H1 (cell line): ENCODE data around the gene PTGER3. TPM values are rescaled to one million over a fixed set of nuclear protein-coding genes. Genes with fewer than 3 reads are reported as not detected.

Experiments used
- CTCF ChIA-PET: fragments of 300-600 bp; sonication (Branson Sonifier 250); formaldehyde crosslinking; loops from one replicate; lab custom pipeline; 2021; ENCODE audit not compliant: partially characterized antibody; lab: Charles Lee
- POLR2A ChIA-PET: fragments of 300-600 bp; sonication (Branson Sonifier 250); formaldehyde crosslinking; loops from one replicate; lab custom pipeline; 2021; ENCODE audit warnings: inconsistent platforms; ENCODE audit not compliant: partially characterized antibody; lab: Charles Lee
- DNase-seq, 2 experiments: peaks; one replicate each; pipeline versions ENCODE4 v3.0.0 to v3.0.0-alpha.2; 2010 to 2022; ENCODE audit warnings: low spot score in 2 of 2, low read depth in 1 of 2, mixed read lengths in 1 of 2
- FAIRE-seq: peaks from 2 replicates; lab custom pipeline; 2011; peaks lifted over from hg19 to GRCh38; lab: Jason Lieb, UNC
- H2AFZ ChIP-seq: 2 replicates; pipeline ENCODE4 v1.8.1; 2012; ENCODE audit warnings: low read length, inconsistent platforms
- H2AK5ac ChIP-seq: 2 replicates; pipeline ENCODE4 v1.6.1; 2013; ENCODE audit warnings: low read depth, low read length
- H2BK120ac ChIP-seq: replicated peaks from 2 replicates; pipeline ENCODE3; 2013; ENCODE audit warnings: low read depth, low read length, inconsistent platforms
- H2BK12ac ChIP-seq: 2 replicates; pipeline ENCODE4 v1.6.1; 2013; ENCODE audit warnings: low read depth, low read length
- H2BK15ac ChIP-seq: 2 replicates; pipeline ENCODE4 v1.6.1; 2013; ENCODE audit warnings: low read length
- H2BK20ac ChIP-seq: 2 replicates; pipeline ENCODE4 v1.6.1; 2013; ENCODE audit warnings: low read length
- H2BK5ac ChIP-seq: 2 replicates; pipeline ENCODE4 v1.6.1; 2013; ENCODE audit warnings: low read depth, low read length
- H3K14ac ChIP-seq: 2 replicates; pipeline ENCODE4 v1.6.1; 2013; ENCODE audit warnings: inconsistent platforms; ENCODE audit not compliant: insufficient read length
- H3K18ac ChIP-seq: 2 replicates; pipeline ENCODE4 v1.6.1; 2013; ENCODE audit warnings: low read length; ENCODE audit errors: extremely low read depth
- H3K23ac ChIP-seq: 2 replicates; pipeline ENCODE4 v1.6.1; 2013; ENCODE audit warnings: inconsistent platforms; ENCODE audit not compliant: insufficient read length
- H3K23me2 ChIP-seq: 2 replicates; pipeline ENCODE4 v1.6.1; 2013; ENCODE audit warnings: low read depth, low read length
- H3K27ac ChIP-seq: 2 replicates; pipeline ENCODE4 v1.6.1; 2011; ENCODE audit warnings: low read depth, low read length, inconsistent platforms
- H3K27me3 ChIP-seq, 4 experiments: replicated peaks in 1 of 4; 1 replicate in 1 of 4; 2 replicates in 3 of 4; pipeline versions ENCODE4 v1.6.1 to v1.8.1; 2011 to 2013; ENCODE audit warnings: low read length in 3 of 4, mild to moderate bottlenecking in 3 of 4, inconsistent platforms in 2 of 4, mixed read lengths in 2 of 4, moderate library complexity in 1 of 4; ENCODE audit not compliant: control insufficient read depth in 3 of 4, insufficient read depth in 3 of 4; ENCODE audit errors: extremely low read depth in 1 of 4
- H3K36me3 ChIP-seq, 4 experiments: 2 replicates each; pipeline versions ENCODE4 v1.6.1 to v1.8.1; 2011 to 2013; ENCODE audit warnings: mild to moderate bottlenecking in 4 of 4, low read length in 3 of 4, moderate library complexity in 2 of 4, control low read depth in 1 of 4, inconsistent platforms in 1 of 4; ENCODE audit not compliant: insufficient read depth in 4 of 4, control insufficient read depth in 2 of 4
- H3K4ac ChIP-seq: replicated peaks from 2 replicates; pipeline ENCODE3; 2013; ENCODE audit warnings: low read length, low read depth, mixed read lengths, inconsistent platforms; ENCODE audit not compliant: insufficient read length
- H3K4me1 ChIP-seq, 4 experiments: replicated peaks in 1 of 4; 1 replicate in 1 of 4; 2 replicates in 3 of 4; pipeline versions ENCODE4 v1.6.1 to v1.8.1; 2011 to 2013; ENCODE audit warnings: low read length in 3 of 4, inconsistent platforms in 2 of 4, mixed read lengths in 1 of 4; ENCODE audit not compliant: insufficient read depth in 4 of 4, control insufficient read depth in 3 of 4
- H3K4me2 ChIP-seq, 2 experiments: 2 replicates each; pipeline versions ENCODE4 v1.6.1 to v1.8.1; 2011 to 2013; ENCODE audit warnings: low read depth in 2 of 2, low read length in 2 of 2, control low read depth in 1 of 2, inconsistent platforms in 1 of 2, mild to moderate bottlenecking in 1 of 2; ENCODE audit not compliant: insufficient read depth in 1 of 2
- H3K4me3 ChIP-seq, 4 experiments: fragments of 200-600, 300-600 bp in 1 of 4; sonication (generic), shearing (Covaris generic), sonication (Bioruptor Twin) in 1 of 4; 2 replicates each; pipeline versions ENCODE4 v1.5.1 to v1.8.1; 2011 to 2016; ENCODE audit warnings: low read length in 4 of 4, low read depth in 3 of 4, control low read depth in 2 of 4, inconsistent platforms in 2 of 4, mild to moderate bottlenecking in 2 of 4, mixed read lengths in 1 of 4, moderate library complexity in 1 of 4; ENCODE audit not compliant: insufficient read depth in 2 of 4; ENCODE audit errors: extremely low read depth in 1 of 4
- H3K56ac ChIP-seq: replicated peaks from 2 replicates; pipeline ENCODE3; 2013; ENCODE audit warnings: low read depth, mild to moderate bottlenecking, mixed read lengths, low read length, inconsistent platforms; ENCODE audit not compliant: insufficient read length
- H3K79me1 ChIP-seq: 2 replicates; pipeline ENCODE4 v1.6.1; 2013; ENCODE audit warnings: low read depth, low read length, control low read depth
- H3K79me2 ChIP-seq, 2 experiments: 2 replicates each; pipeline versions ENCODE4 v1.6.1 to v1.8.1; 2012 to 2013; ENCODE audit warnings: low read length in 2 of 2, mild to moderate bottlenecking in 2 of 2, inconsistent platforms in 1 of 2; ENCODE audit not compliant: insufficient read depth in 2 of 2, control insufficient read depth in 1 of 2
- H3K9ac ChIP-seq, 4 experiments: replicated peaks in 1 of 4; 1 replicate in 1 of 4; 2 replicates in 3 of 4; pipeline versions ENCODE4 v1.6.1 to v1.8.1; 2011 to 2013; ENCODE audit warnings: low read depth in 3 of 4, low read length in 3 of 4, control low read depth in 2 of 4, mild to moderate bottlenecking in 2 of 4, moderate library complexity in 2 of 4, inconsistent platforms in 1 of 4; ENCODE audit errors: extremely low read depth in 1 of 4
- H3K9me3 ChIP-seq, 2 experiments: 2 replicates each; pipeline versions ENCODE4 v1.6.1 to v1.8.1; 2012 to 2013; ENCODE audit warnings: mild to moderate bottlenecking in 2 of 2, moderate library complexity in 2 of 2, control low read depth in 1 of 2, inconsistent platforms in 1 of 2, low read depth in 1 of 2, low read length in 1 of 2, mixed read lengths in 1 of 2; ENCODE audit not compliant: insufficient read depth in 2 of 2
- H4K20me1 ChIP-seq, 2 experiments: replicated peaks in 1 of 2; 2 replicates each; pipeline versions ENCODE3 to v1.8.1; 2011 to 2013; ENCODE audit warnings: inconsistent platforms in 2 of 2, low read length in 2 of 2, mild to moderate bottlenecking in 1 of 2; ENCODE audit not compliant: insufficient read depth in 2 of 2, control insufficient read depth in 1 of 2
- H4K5ac ChIP-seq: 2 replicates; pipeline ENCODE4 v1.6.1; 2013; ENCODE audit warnings: low read length, low read depth, mixed read lengths, inconsistent platforms; ENCODE audit not compliant: insufficient read length
- H4K8ac ChIP-seq: 2 replicates; pipeline ENCODE4 v1.8.0; 2013; ENCODE audit warnings: mild to moderate bottlenecking, moderate library complexity, low read length, inconsistent platforms; ENCODE audit not compliant: insufficient read depth; ENCODE audit errors: extremely low read depth
- H4K91ac ChIP-seq: replicated peaks from 2 replicates; pipeline ENCODE3; 2013; ENCODE audit warnings: low read length, mixed read lengths, inconsistent platforms; ENCODE audit not compliant: insufficient read length
- CHD1 ChIP-seq: IDR thresholded peaks from 2 replicates; pipeline ENCODE4 v1.6.1; 2012; ENCODE audit warnings: low read depth, low read length, improper control_type of control experiment
- EP300 ChIP-seq, 2 experiments: IDR thresholded peaks; 1 replicate in 1 of 2; 2 replicates in 1 of 2; pipeline ENCODE4 v1.6.1; 2011 to 2012; ENCODE audit warnings: low read depth in 2 of 2, low read length in 2 of 2, mild to moderate bottlenecking in 2 of 2, borderline replicate concordance in 1 of 2, inconsistent platforms in 1 of 2, moderate library complexity in 1 of 2
- HDAC2 ChIP-seq, 2 experiments: fragments of 300-600 bp in 1 of 2; sonication (generic) in 1 of 2; IDR thresholded peaks; 2 replicates each; pipeline ENCODE4 v1.6.1; 2011 to 2012; ENCODE audit warnings: low read depth in 2 of 2, low read length in 2 of 2, mild to moderate bottlenecking in 2 of 2, moderate library complexity in 2 of 2, borderline replicate concordance in 1 of 2, inconsistent platforms in 1 of 2
- MAFK ChIP-seq: IDR thresholded peaks from 2 replicates; pipeline ENCODE4 v1.6.1; 2012; ENCODE audit warnings: low read depth, mild to moderate bottlenecking, improper control_type of control experiment, low read length
- NRF1 ChIP-seq: IDR thresholded peaks from 2 replicates; pipeline ENCODE4 v1.6.1; 2011; ENCODE audit warnings: mild to moderate bottlenecking, low read depth, low read length, improper control_type of control experiment
- POU5F1 ChIP-seq: IDR thresholded peaks from 2 replicates; pipeline ENCODE4 v1.6.1; 2011; ENCODE audit warnings: low read depth, mild to moderate bottlenecking, low read length, moderate library complexity
- RAD21 ChIP-seq, 2 experiments: IDR thresholded peaks in 1 of 2; conservative IDR thresholded peaks in 1 of 2; 2 replicates each; pipeline ENCODE4 v1.6.1; 2011; ENCODE audit warnings: low read depth in 2 of 2, low read length in 2 of 2, improper control_type of control experiment in 1 of 2, inconsistent platforms in 1 of 2, mild to moderate bottlenecking in 1 of 2, moderate library complexity in 1 of 2
- RBBP5 ChIP-seq: IDR thresholded peaks from 2 replicates; pipeline ENCODE4 v1.7.1; 2012; ENCODE audit warnings: low read depth, mild to moderate bottlenecking, inconsistent platforms, low read length, moderate library complexity, borderline replicate concordance
- SRF ChIP-seq: IDR thresholded peaks from 2 replicates; pipeline ENCODE4 v1.6.1; 2011; ENCODE audit warnings: mild to moderate bottlenecking, low read depth, low read length, moderate library complexity
- TCF12 ChIP-seq: IDR thresholded peaks from 2 replicates; pipeline ENCODE4 v1.6.1; 2011; ENCODE audit warnings: low read depth, mild to moderate bottlenecking, low read length
- YY1 ChIP-seq: IDR thresholded peaks from 2 replicates; pipeline ENCODE4 v1.6.1; 2011; ENCODE audit warnings: low read depth, mild to moderate bottlenecking, low read length
- WGBS, 2 experiments: shearing (Covaris generic) in 1 of 2; methylation state at CpG; one replicate each; pipeline versions ENCODE4 v1.1.6 to v1.1.7; 2013 to 2015; ENCODE audit warnings: low lambda C conversion rate in 2 of 2, mixed read lengths in 2 of 2, inconsistent platforms in 1 of 2, low coverage in 1 of 2, missing lambda C conversion rate in 1 of 2; ENCODE audit not compliant: insufficient replicate concordance in 2 of 2, insufficient coverage in 1 of 2, insufficient read length in 1 of 2; ENCODE audit errors: extremely low coverage in 1 of 2, missing lambda C conversion rate in 1 of 2; 5-methylcytosine and 5-hydroxymethylcytosine counted together
- polyA plus RNA-seq, 7 experiments: library from polyadenylated mRNA; depleted of rRNA in 3 of 7; stranded (reverse) in 5 of 7; unstranded in 2 of 7; fragments of >200 nt in 5 of 7; fragments of 200-250 nt in 2 of 7; gene quantifications; 1 replicate in 5 of 7; 2 replicates in 1 of 7; 4 replicates in 1 of 7; pipeline versions ENCODE4 v1.2.1 to v1.2.3, GENCODE V29; 2011 to 2013; ENCODE audit warnings: missing spikeins in 2 of 7, mixed read lengths in 2 of 7
- total RNA-seq: library from RNA; stranded (reverse); fragmentation: NEBNext Ultra II Directional; extraction: Animal tissue kit (Norgen Biotek cat#: 25700); gene quantifications from 2 replicates; pipeline ENCODE4 v1.2.1, GENCODE V29; 2021
- TF ChIP-seq, protein P1 (sequence below): IDR thresholded peaks from 2 replicates; pipeline ENCODE4 v1.6.1; 2012; ENCODE audit warnings: inconsistent platforms
- TF ChIP-seq, protein P2 (sequence below): IDR thresholded peaks from 2 replicates; pipeline ENCODE4 v1.6.1; 2012; ENCODE audit warnings: inconsistent platforms

The PTGER3 gene
- total and polyA plus RNA-seq, 2 of the 8 experiments (the other 6 are each of a cell fraction or from before 2014, with no cell fraction given): 0.38 to 0.82 TPM

DNA sequence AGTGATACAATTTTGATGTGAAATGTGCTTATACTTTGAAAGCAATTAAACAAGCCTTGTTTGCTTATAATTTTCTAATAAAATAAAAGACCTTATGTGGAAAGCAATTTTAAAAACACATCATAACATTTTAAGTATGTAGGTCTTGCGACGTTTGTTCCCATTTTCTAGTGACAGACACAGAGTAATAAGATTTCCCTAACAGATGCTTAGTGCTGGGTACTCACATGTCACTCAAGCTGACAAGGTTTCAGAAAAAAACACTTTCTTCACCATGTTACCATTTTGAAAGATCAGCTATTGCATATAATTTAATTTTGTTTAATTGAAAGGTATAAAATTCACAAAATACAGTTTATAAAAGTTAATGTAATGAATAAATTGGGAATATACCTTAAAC, 47.3 kb upstream of the PTGER3 start:
- Histone ChIP-seq H2BK15ac (no peak overlapping the region), H4K20me1 (no peaks in the 10 kb centered on the region), H3K9me3 (no peaks in the 10 kb centered on the region), H3K23me2 (no peaks in the 10 kb centered on the region), H4K91ac (no peak overlapping the region), H2BK5ac (no peak overlapping the region), H3K14ac (no peak overlapping the region), H4K5ac (no peak overlapping the region), H3K79me2 (no peaks in the 10 kb centered on the region), H3K27me3 (no peaks in the 10 kb centered on the region), H2BK120ac (no peak overlapping the region), H2BK12ac (no peak overlapping the region), H3K56ac (no peak overlapping the region), H3K4me2 (no peak overlapping the region), H3K79me1 (no peaks in the 10 kb centered on the region), H3K36me3 (no peaks in the 10 kb centered on the region), H2AFZ (no peak overlapping the region), H2BK20ac (no peak overlapping the region), H3K4ac (no peak overlapping the region), H4K8ac (no peak overlapping the region), H3K23ac (no peak overlapping the region), H3K9ac (no peak overlapping the region), H3K4me3 (no peak overlapping the region), H3K18ac (no peak overlapping the region), H3K27ac (no peak overlapping the region), H2AK5ac (no peak overlapping the region), H3K4me1 (no peaks in the 10 kb centered on the region)
- CTCF ChIA-PET: interaction anchor here (0.6 to 2.0 kb wide), 4 partner anchors 9 to 263 kb away, joined by 3 to 6 read pairs (median 4); no protein-coding TSS in a partner anchor
- FAIRE-seq (no peak), DNase-seq (no peak)
- POLR2A ChIA-PET: no interaction called here
- WGBS, 2 experiments: 97% methylated on average over 2 of the region's 2 CpGs; no CpG with 5 or more reads in 1 of the 2 experiments
- TF ChIP-seq, protein P1, sequence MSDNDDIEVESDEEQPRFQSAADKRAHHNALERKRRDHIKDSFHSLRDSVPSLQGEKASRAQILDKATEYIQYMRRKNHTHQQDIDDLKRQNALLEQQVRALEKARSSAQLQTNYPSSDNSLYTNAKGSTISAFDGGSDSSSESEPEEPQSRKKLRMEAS: no peak
- no peak for TF ChIP-seq CHD1
- no peak for TF ChIP-seq RAD21 (IDR thresholded peaks at IDR 0.05 in 1 of 2, conservative IDR thresholded peaks at IDR 0.05 in 1 of 2; ENCODE audit: low read depth in 2 of 2, low read length in 2 of 2)
- TF ChIP-seq POU5F1: no peak
- TF ChIP-seq, protein P2, sequence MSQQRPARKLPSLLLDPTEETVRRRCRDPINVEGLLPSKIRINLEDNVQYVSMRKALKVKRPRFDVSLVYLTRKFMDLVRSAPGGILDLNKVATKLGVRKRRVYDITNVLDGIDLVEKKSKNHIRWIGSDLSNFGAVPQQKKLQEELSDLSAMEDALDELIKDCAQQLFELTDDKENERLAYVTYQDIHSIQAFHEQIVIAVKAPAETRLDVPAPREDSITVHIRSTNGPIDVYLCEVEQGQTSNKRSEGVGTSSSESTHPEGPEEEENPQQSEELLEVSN: no peak
- TF ChIP-seq RBBP5: no peak
- no peak for TF ChIP-seq HDAC2 (IDR thresholded peaks at IDR 0.05; ENCODE audit: borderline replicate concordance in 1 of 2, low read depth in 2 of 2, low read length in 2 of 2)
- no peak for TF ChIP-seq MAFK
- no peak for TF ChIP-seq YY1
- TF ChIP-seq EP300 (IDR thresholded peaks at IDR 0.05; ENCODE audit: borderline replicate concordance in 1 of 2, low read depth in 2 of 2, low read length in 2 of 2): no peak
- TF ChIP-seq SRF: no peak
- TF ChIP-seq NRF1: no peak
- TF ChIP-seq TCF12: no peak
